HG03520 (cell line): ENCODE results near the gene ZNF362.

Source experiments
- ATAC-seq: cut with Tn5 transposase; IDR thresholded peaks from one replicate; pipeline ENCODE4 v1.9.1; 2021; ENCODE audit warnings: mild to moderate bottlenecking, moderate library complexity; ENCODE audit not compliant: unreplicated experiment

ZNF362 gene

DNA sequence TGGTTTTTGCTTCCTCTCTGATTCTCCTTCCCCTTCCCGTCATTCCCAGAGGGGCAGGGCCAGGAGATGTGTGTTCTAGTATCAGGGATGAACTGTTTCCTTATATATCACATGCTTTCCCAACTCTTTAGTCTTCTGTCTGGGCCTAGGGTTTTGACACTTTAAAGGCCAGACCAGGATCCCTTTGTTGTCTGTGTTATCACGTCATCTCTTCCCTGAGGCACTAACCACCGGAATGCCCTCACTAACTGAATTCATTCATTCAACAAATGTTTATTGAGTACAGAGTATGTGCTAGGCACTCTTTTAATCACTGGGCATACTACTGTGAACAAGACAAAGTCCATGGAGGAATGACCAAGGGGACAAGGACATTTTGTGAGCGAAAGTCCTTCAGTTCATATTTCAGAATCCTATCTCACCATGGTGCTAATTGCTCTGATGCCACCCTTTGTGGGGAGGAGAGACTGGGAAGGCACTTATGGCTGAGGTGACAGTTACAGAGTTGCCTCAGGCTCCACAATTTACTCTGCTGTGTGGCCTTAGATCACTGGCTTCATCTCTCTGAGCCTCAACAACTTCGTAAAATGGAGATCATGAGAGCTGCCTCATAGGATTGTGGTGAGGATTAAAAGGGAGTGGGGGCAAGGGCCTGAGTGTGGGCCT lies 12.0 kb upstream of the ZNF362 start:
- no peak for ATAC-seq

DNA sequence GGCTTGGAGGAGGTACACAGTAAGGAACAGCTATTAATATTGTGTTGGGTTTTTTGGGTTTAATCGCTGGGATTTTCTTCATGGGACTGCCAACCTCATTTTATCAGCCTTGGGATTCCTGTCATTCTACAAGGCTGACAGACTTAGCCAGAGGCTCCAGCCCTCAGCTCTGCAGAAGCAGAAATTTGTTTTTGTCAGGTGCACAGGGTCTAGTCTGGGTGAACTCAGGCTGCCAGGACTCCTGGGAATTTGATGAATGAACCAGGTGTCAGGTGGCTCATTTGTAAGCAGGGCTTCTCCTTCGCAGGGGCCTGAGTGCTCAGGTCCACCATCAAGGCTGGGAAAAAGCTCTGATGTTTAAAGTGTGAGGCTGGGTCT lies 11.5 kb upstream of the ZNF362 start:
- ATAC-seq = no peak

DNA sequence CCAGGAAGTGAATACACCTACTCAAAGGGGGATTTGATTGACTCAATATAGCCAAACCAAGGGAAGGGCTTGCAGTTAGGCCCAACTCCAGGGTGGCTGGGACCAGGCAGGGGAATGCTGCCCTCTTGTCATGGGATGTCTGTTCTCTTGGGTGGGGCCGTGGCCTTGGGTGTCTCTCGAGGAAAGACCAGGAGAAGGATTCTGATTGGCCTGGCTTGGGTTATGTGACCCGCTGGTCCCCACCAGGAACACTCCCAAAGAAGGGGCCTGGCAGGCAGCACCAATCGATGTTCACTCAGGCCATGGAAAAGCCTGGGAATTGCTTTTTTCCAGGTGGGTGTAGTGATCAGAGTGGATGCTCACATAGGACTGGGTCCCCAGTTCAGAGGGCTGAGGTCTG lies 10.1 kb upstream of the ZNF362 start:
- no peak for ATAC-seq

- no peak for ATAC-seq
Measured at GRCh38 chr1:33247545-33247944, 8.7 kb upstream of the ZNF362 start.

GRCh38 chr1:33248244-33248643 lies 8.0 kb upstream of the ZNF362 start:
- ATAC-seq = no peak

DNA sequence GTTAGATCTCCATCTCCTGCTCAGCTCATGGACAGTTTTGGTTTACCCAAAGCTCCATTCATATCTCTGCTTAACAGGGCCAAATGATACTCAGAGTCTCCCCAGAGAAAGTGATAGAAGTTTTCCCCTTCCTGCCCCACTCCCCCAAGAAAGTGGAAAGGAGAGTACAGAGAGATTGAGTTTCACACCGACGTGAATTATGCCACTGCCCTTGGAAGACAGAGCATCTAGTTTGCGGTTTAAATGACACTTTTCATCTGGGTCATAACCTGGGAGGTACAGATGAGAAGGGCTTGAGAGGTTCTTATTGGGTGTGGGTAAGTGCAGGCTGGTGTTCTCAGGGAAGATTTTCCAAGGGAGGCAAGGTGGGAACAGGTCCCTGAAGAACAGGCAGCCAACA lies 6.9 kb upstream of the ZNF362 start:
- no peak for ATAC-seq

DNA sequence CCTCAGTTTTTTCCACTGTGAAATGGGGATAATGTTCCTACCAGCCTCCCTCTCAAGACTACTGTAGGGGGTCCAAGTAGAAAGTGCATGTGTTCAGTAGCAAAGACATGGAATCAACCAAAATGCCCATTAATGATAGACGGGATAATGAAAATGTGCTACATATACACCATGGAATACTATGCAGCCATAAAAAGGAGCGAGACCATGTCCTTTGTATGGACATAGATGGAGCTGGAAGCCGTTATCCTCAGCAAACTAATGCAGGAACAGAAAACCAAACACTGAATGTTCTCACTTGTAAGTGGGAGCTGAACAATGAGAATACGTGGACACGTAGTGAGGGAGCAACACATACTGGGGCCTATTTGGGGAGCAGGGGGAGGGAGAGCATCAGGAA lies 6.1 kb upstream of the ZNF362 start:
- ATAC-seq = no peak

GRCh38 chr1:33250724-33251123 lies 5.6 kb upstream of the ZNF362 start:
- no peak for ATAC-seq

GRCh38 chr1:33254491-33254890 lies 1.8 kb upstream of the ZNF362 start:
- no peak for ATAC-seq

- no peak for ATAC-seq
Measured at GRCh38 chr1:33255347-33256220, 708 bp upstream of the ZNF362 start.

- no peak for ATAC-seq
Measured at GRCh38 chr1:33256221-33256470, 146 bp upstream of the ZNF362 start.

- ATAC-seq = no peak
Measured at GRCh38 chr1:33257207-33257771, 997 bp downstream of the ZNF362 start.

DNA sequence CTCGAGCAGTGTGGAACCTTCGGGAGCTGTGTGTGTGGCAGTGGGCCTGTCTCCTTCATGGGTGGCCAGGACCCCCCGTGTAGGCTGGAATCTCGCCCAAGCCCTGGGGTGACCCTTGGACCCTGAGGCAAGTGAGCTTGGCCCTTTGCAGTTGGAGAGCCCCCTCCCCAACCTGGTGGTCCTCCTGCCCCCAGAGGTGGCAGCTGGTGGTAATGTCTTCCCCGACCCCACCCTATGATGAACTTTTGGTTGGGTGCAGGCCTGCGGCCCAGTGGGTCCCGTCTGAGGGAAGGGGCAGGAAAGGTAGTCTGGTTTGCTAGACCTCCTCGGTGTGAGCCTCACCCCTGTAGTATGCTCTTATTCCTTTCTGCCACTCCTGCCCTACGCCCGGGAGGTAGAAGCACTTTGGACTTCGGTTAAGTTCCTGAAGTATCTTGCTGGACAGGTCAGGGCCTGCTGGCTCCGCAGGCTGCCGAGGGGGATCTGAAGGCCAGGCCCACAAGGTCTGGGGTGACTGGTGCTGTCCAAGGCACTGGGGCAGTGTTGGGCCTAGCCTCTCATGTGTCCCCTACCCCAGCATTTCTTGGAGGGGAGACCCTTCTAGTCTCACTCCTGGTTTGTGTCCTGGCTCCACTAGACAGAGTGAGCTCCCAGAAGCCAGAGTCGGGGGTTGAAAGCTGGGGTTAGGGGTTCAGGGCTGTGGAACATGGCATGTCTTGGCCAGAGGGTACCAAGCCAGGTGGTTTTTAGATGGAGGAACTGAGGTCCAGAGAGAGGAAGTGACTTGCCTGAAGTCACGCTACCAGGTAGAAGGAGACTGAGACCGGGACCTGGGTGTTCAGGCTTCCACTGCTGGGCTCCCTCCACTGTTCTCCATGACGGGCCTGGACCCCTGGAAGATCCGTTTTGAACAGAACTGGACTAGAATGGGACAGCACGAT lies 1.8 kb downstream of the ZNF362 start:
- ATAC-seq = no peak

DNA sequence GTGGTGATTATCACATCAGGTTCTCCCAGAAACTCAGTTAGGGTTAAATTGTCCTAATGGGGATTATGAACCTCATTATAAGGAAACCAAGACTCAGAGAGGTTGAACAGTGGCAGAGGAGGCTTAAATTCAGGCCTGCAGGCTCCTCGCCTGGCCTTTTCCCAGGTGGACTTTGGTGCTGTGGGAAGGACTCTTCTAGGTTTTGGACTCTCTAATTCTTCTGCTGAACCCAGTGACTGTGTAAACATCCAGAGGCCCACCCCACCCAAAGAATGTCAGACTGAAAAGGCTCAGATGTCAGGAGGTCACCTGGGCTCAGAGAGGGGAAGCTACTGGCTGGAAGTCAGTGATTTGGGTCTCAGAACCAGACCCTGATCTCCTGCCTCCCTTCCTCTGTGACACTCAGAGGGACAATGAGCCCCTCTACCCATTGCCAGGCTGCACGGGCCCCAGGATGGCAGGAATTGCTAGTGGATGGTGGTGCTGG lies 2.5 kb downstream of the ZNF362 start:
- ATAC-seq = no peak

- ATAC-seq = no peak
Measured at GRCh38 chr1:33259879-33260278, 3.6 kb downstream of the ZNF362 start.

DNA sequence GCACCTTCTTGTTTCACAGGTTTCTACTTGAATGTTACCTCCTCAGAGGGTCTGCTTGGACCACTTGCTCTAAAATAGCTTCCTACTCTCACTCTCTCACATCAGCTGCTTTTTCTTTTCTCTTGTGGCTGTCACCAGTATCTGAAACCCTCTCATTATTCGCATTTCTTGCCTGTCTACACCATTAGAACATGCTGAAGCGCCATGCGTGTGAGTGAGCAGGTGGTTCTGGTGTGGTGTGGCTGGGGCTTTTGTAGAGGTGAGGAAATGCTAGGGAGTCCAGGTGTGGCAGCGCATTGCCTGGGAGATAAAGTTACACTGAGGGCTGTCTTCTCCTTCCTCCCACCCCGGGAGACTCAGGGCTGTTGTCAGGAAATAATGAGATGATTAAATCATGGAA lies 4.1 kb downstream of the ZNF362 start:
- no peak for ATAC-seq

GRCh38 chr1:33261344-33261743 lies 5.1 kb downstream of the ZNF362 start:
- ATAC-seq = no peak

DNA sequence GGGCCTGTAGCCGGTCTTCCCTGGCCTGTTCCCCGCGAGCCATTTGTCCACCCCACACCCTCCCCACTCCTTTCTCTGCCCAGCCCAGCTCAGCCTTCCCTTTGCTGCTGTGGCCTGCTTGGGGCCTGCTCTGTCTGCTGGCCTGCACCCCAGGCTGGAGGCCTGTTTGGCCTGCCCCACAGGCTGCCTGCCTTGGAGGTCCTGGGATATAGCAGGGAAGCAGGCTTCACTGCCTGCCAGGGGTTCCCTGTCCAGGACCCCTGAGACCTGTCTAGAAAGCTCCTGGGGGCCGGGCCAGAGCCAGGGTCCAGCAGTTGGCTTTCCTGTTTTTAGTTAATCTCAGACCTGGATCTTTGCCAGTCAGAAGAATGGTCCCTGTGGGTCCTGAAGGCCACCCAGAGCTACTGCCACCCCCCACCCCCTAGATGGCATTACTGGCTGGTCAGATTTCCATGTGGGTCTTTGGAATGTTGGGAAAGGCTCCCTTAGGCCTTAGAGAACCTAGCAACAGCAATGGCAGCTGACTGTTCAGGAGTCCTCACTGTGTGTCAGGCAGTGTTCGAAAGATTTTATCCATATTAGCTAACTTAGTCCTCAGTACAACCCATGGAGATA lies 7.7 kb downstream of the ZNF362 start:
- ATAC-seq = no peak

GRCh38 chr1:33265780-33266605 lies 9.7 kb downstream of the ZNF362 start:
- ATAC-seq = no peak

- no peak for ATAC-seq
Measured at GRCh38 chr1:33266766-33267165, 10.5 kb downstream of the ZNF362 start.
